Pons (tissue), 1 donor: ENCODE results near the gene MARCO.

Experiments
- DNase-seq: peaks from one replicate; pipeline ENCODE4 v3.0.0-alpha.2; 2016; ENCODE audit warnings: low spot score

Gene MARCO

GRCh38 chr2:119040730-119041129 is 98.7 kb downstream of the MARCO start:
- DNase-seq = no peak
